Heart left ventricle (tissue), 16 donors: ENCODE measurements around the gene CCDC92B. TPM values are rescaled to one million over a fixed set of nuclear protein-coding genes. Genes with fewer than 3 reads are reported as not detected.

Experiments
- ATAC-seq, 4 donors: fragments of 200-7000 bp; cut with Tn5 transposase; one replicate each; pipeline ENCODE4 v1.9.1; 2020 to 2022; ENCODE audit warnings: moderate library complexity in 4 of 4, mild to moderate bottlenecking in 3 of 4, moderate number of reproducible peaks in 1 of 4
- DNase-seq, 5 donors: peaks; one replicate each; pipeline ENCODE4 v3.0.0-alpha.2; 2020
- H3K27ac ChIP-seq, 12 donors: fragments of 200-600 bp; sonication (generic) in 4 of 12; one replicate each; pipeline versions ENCODE4 v1.5.0 to v1.8.0; 2016 to 2022; ENCODE audit warnings: mild to moderate bottlenecking in 2 of 12
- H3K27me3 ChIP-seq, 9 donors: fragments of 200-600 bp; sonication (generic) in 2 of 9; one replicate each; pipeline versions ENCODE4 v1.5.1 to v1.8.0; 2016 to 2022; ENCODE audit warnings: mild to moderate bottlenecking in 3 of 9
- H3K36me3 ChIP-seq, 9 donors: fragments of 200-600 bp; sonication (generic) in 2 of 9; one replicate each; pipeline versions ENCODE4 v1.5.0 to v1.8.0; 2018 to 2022; ENCODE audit warnings: mild to moderate bottlenecking in 2 of 9
- H3K4me1 ChIP-seq, 12 donors: fragments of 200-600 bp; sonication (generic) in 4 of 12; one replicate each; pipeline versions ENCODE4 v1.5.0 to v1.8.0; 2016 to 2022; ENCODE audit warnings: mild to moderate bottlenecking in 3 of 12
- H3K4me3 ChIP-seq, 12 donors: fragments of 200-600 bp; sonication (generic) in 4 of 12; one replicate each; pipeline versions ENCODE4 v1.5.0 to v1.8.0; 2017 to 2022; ENCODE audit warnings: mild to moderate bottlenecking in 9 of 12, moderate library complexity in 4 of 12
- H3K9me3 ChIP-seq, 12 donors: fragments of 200-600 bp; sonication (generic) in 4 of 12; one replicate each; pipeline versions ENCODE4 v1.5.0 to v1.8.0; 2016 to 2022; ENCODE audit warnings: mild to moderate bottlenecking in 1 of 12
- POLR2A ChIP-seq, 2 donors: fragments of 450-650 bp; IDR thresholded peaks; one replicate each; pipeline ENCODE4 v1.6.1; 2017; ENCODE audit warnings: antibody characterized with exemption in 2 of 2, mild to moderate bottlenecking in 2 of 2, moderate library complexity in 2 of 2
- WGBS, 4 donors: extraction: QIAGEN DNeasy Blood & Tissue Kit in 2 of 4; methylation state at CpG; one replicate each; pipeline versions ENCODE4 v1.1.5 to v1.1.7; 2013 to 2018; 5-methylcytosine and 5-hydroxymethylcytosine counted together
- intact Hi-C, 10 donors: fragments of 100-400 bp; cut with DNase I; formaldehyde crosslinking; loops; one replicate each; pipeline versions ENCODE4 v1.11.1 to v1.14.2; 2022
- polyA plus RNA-seq, 2 donors: library from polyadenylated mRNA; stranded (reverse); fragments of 200-250 nt; gene quantifications; one replicate each; pipeline ENCODE4 v1.2.3, GENCODE V29; 2013
- total RNA-seq, 9 donors: library from RNA; depleted of rRNA in 2 of 9; stranded (reverse); fragments of >200 nt in 2 of 9; fragmentation: NEBNext Ultra II Directional in 3 of 9; extraction: Animal tissue kit (Norgen Biotek cat#: 25700) in 3 of 9; gene quantifications; one replicate each; pipeline versions ENCODE4 v1.1.0 to v1.2.4, GENCODE V29; 2016 to 2023
- TF ChIP-seq, protein P1 (sequence below), 12 donors: fragments of 200-600 bp; sonication (generic) in 4 of 12; IDR thresholded peaks; one replicate each; pipeline versions ENCODE4 v1.5.0 to v1.8.0; 2018 to 2022; ENCODE audit warnings: antibody characterized with exemption in 12 of 12, mild to moderate bottlenecking in 5 of 12
- donor health status: ischemic (EF 13 %, LVEDD 7.1; RV severe dilation, severe dysfunction).
- donor health status: healthy with polysubstance abuse.
- donor health status: DM: no; HTN: yes; CAD: no.
- donor health status: DM: no; HTN: no; CAD: no.
- donor health status: ischemic (EF 25% LVEDD 6.9; RV normal size, moderate dysfunction).
- donor health status: ischemic (EF 25% LVEDD 5.7; RV mildly dilated, moderate dysfunction).
- donor health status: healthy.
- donor health status: DM: yes; HTN: yes; CAD: no.
- donor health status: ischemic (EF 35%, LVEDD 5.7; RV mildly dilated, moderate dysfunction).
- donor health status: nonischemic (EF 11% LVEDD 7.7; RV severe dilation, severe dysfunction).
- donor health status: DM: yes; HTN: yes; CAD: no.
- donor health status: PGD.
- donor health status: ischemic (EF 29% LVEDD 5.4; RV normal size, mild dysfunction).
- donor health status: nonischemic (EF 23%, LVEDD 6.1; RV moderate dilation, normal function).

Gene CCDC92B
- total and polyA plus RNA-seq, 11 donors = 0.03 to 0.44 (median 0.18) TPM; not detected in 3

DNA sequence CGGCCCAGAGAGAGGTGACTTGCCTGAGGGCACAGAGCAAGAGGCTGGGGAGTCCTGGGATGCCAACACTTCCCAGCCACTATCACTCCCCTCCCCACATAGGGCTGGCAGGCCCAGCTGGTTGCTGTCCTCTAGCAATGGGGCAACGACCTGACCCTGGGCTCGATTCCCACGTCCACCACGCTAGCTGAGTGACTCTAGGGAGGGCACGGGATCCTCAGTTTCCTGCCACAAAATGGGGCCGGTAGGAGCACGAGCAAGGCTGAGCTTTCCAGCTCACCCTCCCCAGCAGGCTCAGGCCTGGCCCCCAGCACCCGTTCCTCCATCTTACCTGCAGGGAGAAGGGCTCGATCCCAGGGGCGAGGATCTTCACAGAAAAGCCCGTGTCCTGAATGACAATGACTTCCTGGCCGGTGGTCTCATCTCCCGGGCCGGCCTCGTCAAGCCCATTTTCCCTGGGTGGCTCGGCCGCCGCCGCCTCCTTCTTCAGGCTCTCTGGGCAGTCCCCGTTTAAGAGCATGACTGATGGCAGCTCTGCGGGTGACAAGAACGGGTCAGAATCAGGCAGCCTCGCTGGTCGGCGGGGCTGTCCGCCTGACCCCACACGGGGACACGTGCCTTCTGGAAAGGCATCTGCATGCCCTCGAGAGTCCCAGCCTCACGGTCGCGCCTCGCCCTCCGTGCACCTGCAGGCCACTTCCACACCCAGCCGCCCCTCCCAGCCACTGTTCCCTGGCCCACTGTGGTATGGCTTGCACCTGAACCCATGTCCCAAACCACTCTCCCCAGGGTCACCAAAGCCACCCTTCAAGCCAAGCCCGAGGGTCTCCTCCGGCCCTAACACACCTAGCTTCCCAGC is 45.2 kb downstream of the CCDC92B start:
- Histone ChIP-seq H3K27me3 (no peaks in the 10 kb centered on the region), H3K27ac (peak overlapping the region in 7 of 12 donors; percentile 15 to 87 (median 27)), H3K36me3 (peaks cover 0 to 53% (median 49%) of the 10 kb centered on the region in 9 donors), H3K4me1 (peaks cover 3 to 53% (median 23%) of the 10 kb centered on the region in 12 donors), H3K9me3 (no peaks in the 10 kb centered on the region), H3K4me3 (no peak overlapping the region)
- WGBS, 4 donors = 62 to 73% (median 71%) methylated on average over 30 to 38 of the region's 38 CpGs
- peak in 1 of 4 donors; percentile 7 for ATAC-seq
- TF ChIP-seq POLR2A (IDR thresholded peaks at IDR 0.05) = no peak
- TF ChIP-seq, protein P1, sequence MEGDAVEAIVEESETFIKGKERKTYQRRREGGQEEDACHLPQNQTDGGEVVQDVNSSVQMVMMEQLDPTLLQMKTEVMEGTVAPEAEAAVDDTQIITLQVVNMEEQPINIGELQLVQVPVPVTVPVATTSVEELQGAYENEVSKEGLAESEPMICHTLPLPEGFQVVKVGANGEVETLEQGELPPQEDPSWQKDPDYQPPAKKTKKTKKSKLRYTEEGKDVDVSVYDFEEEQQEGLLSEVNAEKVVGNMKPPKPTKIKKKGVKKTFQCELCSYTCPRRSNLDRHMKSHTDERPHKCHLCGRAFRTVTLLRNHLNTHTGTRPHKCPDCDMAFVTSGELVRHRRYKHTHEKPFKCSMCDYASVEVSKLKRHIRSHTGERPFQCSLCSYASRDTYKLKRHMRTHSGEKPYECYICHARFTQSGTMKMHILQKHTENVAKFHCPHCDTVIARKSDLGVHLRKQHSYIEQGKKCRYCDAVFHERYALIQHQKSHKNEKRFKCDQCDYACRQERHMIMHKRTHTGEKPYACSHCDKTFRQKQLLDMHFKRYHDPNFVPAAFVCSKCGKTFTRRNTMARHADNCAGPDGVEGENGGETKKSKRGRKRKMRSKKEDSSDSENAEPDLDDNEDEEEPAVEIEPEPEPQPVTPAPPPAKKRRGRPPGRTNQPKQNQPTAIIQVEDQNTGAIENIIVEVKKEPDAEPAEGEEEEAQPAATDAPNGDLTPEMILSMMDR (IDR thresholded peaks at IDR 0.05) = no peak
- DNase-seq = peak in 3 of 5 donors; percentile 8 to 74 (median 59)
- intact Hi-C loops = loop anchor here in 1 of 10 donors (10.0 kb wide), 1 partner anchor 309 kb away; no protein-coding TSS in a partner anchor

DNA sequence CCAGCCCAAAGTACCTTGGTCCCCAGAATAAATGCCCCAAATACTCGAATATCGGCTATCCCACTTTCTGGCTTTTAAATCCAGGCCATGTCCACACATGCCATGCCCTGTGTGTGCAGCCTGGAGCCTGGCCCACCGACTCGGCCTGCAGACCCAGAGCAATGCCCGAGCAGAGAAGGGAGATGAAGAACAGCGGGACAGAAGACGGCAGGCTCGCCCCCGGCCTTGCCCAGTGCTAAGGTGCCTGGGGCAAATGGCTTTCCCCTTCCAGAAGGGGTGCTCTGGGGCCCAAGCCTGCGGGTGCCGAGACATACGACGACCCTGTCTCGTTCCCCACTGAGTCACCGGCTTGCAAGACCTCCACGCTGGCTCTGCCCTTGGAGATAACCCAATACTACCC is 45.8 kb downstream of the CCDC92B start:
- no peak for ATAC-seq
- peaks cover 0 to 60% (median 55%) of the 10 kb centered on the region in 9 donors for H3K36me3 ChIP-seq
- peak overlapping the region in 3 of 12 donors; percentile 27 to 87 (median 56) for H3K27ac ChIP-seq
- no peak overlapping the region for H3K4me3 ChIP-seq
- no peak for TF ChIP-seq POLR2A (IDR thresholded peaks at IDR 0.05)
- TF ChIP-seq, protein P1 (IDR thresholded peaks at IDR 0.05) = no peak
- H3K9me3 ChIP-seq = no peaks in the 10 kb centered on the region
- 81 to 92% (median 85%) methylated on average over 14 to 16 of the region's 16 CpGs for WGBS, 4 donors
- peak in 1 of 5 donors; percentile 44 for DNase-seq
- intact Hi-C loops = loop anchor here in 1 of 10 donors (10.0 kb wide), 1 partner anchor 309 kb away; no protein-coding TSS in a partner anchor
- peaks cover 3 to 46% (median 17%) of the 10 kb centered on the region in 12 donors for H3K4me1 ChIP-seq
- H3K27me3 ChIP-seq = no peaks in the 10 kb centered on the region

DNA sequence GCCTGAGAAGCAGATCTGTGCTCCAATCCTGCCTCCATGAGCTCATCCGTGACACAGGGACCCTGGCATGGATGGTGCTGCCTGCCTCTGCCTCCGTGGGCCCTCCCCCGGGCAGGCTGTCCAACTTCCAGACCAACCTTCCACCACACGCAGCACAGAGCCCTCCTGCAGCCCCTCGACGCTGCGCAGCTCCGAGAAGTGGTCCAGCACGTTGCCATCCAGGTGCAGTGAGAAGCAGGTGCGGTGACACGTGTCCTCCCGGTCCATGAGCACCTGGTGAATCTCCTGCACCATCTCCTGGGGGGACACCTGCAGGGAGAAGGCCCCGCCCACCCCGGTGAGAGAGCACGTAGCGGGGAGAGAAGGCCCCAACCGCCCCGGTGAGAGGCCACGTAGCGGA is 46.3 kb downstream of the CCDC92B start:
- Histone ChIP-seq H3K27me3 (no peaks in the 10 kb centered on the region), H3K4me1 (peaks cover 2 to 42% (median 13%) of the 10 kb centered on the region in 12 donors), H3K27ac (no peak overlapping the region), H3K4me3 (no peak overlapping the region), H3K36me3 (peaks cover 0 to 64% (median 59%) of the 10 kb centered on the region in 9 donors), H3K9me3 (no peaks in the 10 kb centered on the region)
- intact Hi-C loops = loop anchor here in 1 of 10 donors (10.0 kb wide), 1 partner anchor 308 kb away; no protein-coding TSS in a partner anchor
- TF ChIP-seq, protein P1 (IDR thresholded peaks at IDR 0.05) = no peak
- no peak for TF ChIP-seq POLR2A (IDR thresholded peaks at IDR 0.05)
- WGBS, 4 donors = 90 to 94% (median 91%) methylated on average over 11 to 20 of the region's 20 CpGs
- ATAC-seq = no peak
- peak in 3 of 5 donors; percentile 4 to 49 (median 31) for DNase-seq
